HFFc6 (cell line): ENCODE data around the gene B3GAT1. TPM values are rescaled to one million over a fixed set of nuclear protein-coding genes. Genes with fewer than 3 reads are reported as not detected.

Source experiments
- DNase-seq: peaks from one replicate; pipeline ENCODE4 v3.0.0-alpha.2; 2018
- H3K27ac Mint-ChIP-seq: 2 replicates; pipeline ENCODE4 v1.8.0; 2020; ENCODE audit warnings: mild to moderate bottlenecking, mixed read lengths
- H3K27me3 Mint-ChIP-seq: 2 replicates; pipeline ENCODE4 v1.8.0; 2021; ENCODE audit warnings: mild to moderate bottlenecking, moderate library complexity, mixed read lengths; ENCODE audit not compliant: insufficient read depth
- H3K36me3 Mint-ChIP-seq: 2 replicates; pipeline ENCODE4 v1.8.0; 2021; ENCODE audit warnings: low read depth, mixed read lengths
- H3K4me1 Mint-ChIP-seq: 2 replicates; pipeline ENCODE4 v1.8.0; 2020; ENCODE audit warnings: low read depth, mixed read lengths
- H3K4me3 Mint-ChIP-seq: 2 replicates; pipeline ENCODE4 v1.8.0; 2020; ENCODE audit warnings: mild to moderate bottlenecking, moderate library complexity, mixed read lengths
- H3K9me3 Mint-ChIP-seq: 2 replicates; pipeline ENCODE4 v1.8.0; 2020; ENCODE audit warnings: mild to moderate bottlenecking, mixed read lengths
- total RNA-seq, 6 experiments: library from RNA; stranded (reverse); fragmentation: NEBNext Ultra II Directional; extraction: Animal tissue kit (Norgen Biotek cat#: 25700); gene quantifications; 2 replicates in 1 of 6; 3 replicates in 5 of 6; pipeline ENCODE4 v1.2.3, GENCODE V29; 2021
- TF ChIP-seq, protein P1 (sequence below): fragments of 200-600 bp; sonication (generic); IDR thresholded peaks from 2 replicates; pipeline ENCODE4 v1.5.0; 2021; ENCODE audit warnings: antibody characterized with exemption, mild to moderate bottlenecking

Gene B3GAT1
- total RNA-seq, 6 experiments from 2014 or later: not detected

DNA sequence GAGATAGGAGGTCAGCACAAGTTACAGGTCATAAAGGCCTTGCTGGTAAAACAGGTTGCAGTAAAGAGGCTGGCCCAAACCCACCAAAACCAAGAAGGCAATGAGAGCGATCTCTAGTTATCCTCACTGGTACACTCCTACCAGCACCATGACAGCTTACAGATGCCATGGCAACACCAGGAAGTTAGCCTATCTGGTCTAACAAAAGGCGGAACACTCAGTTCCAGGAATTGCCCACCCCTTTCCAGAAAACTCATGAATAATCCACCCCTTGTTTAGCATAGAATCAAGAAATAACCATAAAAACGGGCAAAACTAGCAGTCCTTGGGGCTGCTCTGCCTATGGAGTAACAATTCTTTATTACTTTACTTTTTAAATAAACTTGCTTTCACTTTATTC lies 43.5 kb upstream of the B3GAT1 start:
- H3K4me3 Mint-ChIP-seq: no peak overlapping the region
- DNase-seq: no peak
- peaks cover 79% of the 10 kb centered on the region for H3K9me3 Mint-ChIP-seq
- no peaks in the 10 kb centered on the region for H3K4me1 Mint-ChIP-seq
- TF ChIP-seq, protein P1, sequence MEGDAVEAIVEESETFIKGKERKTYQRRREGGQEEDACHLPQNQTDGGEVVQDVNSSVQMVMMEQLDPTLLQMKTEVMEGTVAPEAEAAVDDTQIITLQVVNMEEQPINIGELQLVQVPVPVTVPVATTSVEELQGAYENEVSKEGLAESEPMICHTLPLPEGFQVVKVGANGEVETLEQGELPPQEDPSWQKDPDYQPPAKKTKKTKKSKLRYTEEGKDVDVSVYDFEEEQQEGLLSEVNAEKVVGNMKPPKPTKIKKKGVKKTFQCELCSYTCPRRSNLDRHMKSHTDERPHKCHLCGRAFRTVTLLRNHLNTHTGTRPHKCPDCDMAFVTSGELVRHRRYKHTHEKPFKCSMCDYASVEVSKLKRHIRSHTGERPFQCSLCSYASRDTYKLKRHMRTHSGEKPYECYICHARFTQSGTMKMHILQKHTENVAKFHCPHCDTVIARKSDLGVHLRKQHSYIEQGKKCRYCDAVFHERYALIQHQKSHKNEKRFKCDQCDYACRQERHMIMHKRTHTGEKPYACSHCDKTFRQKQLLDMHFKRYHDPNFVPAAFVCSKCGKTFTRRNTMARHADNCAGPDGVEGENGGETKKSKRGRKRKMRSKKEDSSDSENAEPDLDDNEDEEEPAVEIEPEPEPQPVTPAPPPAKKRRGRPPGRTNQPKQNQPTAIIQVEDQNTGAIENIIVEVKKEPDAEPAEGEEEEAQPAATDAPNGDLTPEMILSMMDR: no peak
- H3K27me3 Mint-ChIP-seq: peaks cover 6% of the 10 kb centered on the region
- no peak overlapping the region for H3K27ac Mint-ChIP-seq
- peaks cover 7% of the 10 kb centered on the region; the same call in 1 of the 2 replicates for H3K36me3 Mint-ChIP-seq

DNA sequence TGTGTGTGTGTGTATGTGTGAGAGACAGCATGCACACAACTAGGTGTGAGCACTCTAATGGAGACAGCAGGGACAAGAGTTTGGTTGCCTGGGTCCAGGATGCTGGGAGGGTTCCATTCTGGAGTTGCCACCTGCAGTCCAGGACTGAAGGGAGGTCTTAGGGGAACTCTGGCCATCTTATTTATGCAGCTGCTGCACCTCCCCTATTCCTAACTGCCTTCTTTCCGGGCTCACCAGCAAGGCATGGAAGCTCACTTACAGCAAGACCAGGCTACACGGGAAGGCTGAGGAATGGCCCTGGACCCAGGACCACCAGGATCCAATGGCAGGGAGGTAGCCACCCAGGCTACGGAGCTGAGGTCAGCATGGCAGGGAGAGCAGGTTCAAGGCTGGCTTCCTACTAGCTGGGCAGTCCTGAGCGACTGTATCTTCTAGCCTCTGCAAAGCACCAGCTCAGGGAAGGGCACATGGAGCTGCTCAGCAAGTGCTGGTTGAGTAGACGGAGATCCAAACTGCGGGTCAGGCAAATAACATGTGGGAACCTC lies 42.2 kb upstream of the B3GAT1 start:
- peaks cover 72% of the 10 kb centered on the region for H3K9me3 Mint-ChIP-seq
- no peak for DNase-seq
- H3K4me3 Mint-ChIP-seq: no peak overlapping the region
- H3K36me3 Mint-ChIP-seq: peaks cover 7% of the 10 kb centered on the region; the same call in 1 of the 2 replicates
- H3K4me1 Mint-ChIP-seq: no peaks in the 10 kb centered on the region
- TF ChIP-seq, protein P1: no peak
- peaks cover 6% of the 10 kb centered on the region for H3K27me3 Mint-ChIP-seq
- H3K27ac Mint-ChIP-seq: no peak overlapping the region

DNA sequence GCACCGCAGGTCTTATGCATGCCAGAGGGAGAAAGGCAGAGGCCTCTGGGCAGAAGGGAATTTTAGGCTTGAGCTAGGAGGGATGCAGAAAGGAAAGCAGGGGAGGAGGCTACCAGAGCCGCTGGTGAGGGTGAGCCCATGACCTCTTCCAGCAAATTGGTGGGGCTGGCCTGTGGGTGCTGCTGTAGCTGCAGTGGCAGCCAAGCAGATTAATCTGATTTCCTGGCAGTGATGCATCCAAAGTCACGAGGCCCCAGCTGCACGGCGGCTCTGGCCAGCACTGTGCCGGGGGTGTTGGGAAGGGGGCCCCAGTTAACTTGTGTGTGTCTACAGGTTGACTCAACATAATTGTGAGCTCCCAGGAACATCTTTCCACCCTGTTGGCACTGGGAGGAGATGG lies 41.4 kb upstream of the B3GAT1 start:
- Mint-ChIP-seq H3K9me3 (peaks cover 66% of the 10 kb centered on the region), H3K27ac (no peak overlapping the region), H3K4me1 (no peaks in the 10 kb centered on the region), H3K27me3 (peaks cover 4% of the 10 kb centered on the region), H3K36me3 (peaks cover 7% of the 10 kb centered on the region; the same call in 1 of the 2 replicates), H3K4me3 (no peak overlapping the region)
- TF ChIP-seq, protein P1: no peak
- no peak for DNase-seq

DNA sequence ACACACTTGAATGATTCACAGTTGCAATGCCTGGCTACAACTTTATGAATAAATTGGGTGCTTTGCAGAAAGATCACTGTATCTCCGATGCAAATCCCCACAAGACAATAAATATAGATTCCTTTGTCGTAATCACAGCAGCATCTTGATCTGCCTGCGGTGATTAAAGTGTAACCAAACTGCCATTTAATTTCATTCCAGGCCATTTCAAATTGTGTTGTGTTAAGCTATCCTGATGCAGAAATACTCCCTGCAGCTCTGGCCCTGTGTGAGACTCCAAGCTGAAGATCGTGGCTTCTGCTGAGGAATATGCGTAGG lies 40.8 kb upstream of the B3GAT1 start:
- peaks cover 4% of the 10 kb centered on the region for H3K27me3 Mint-ChIP-seq
- H3K36me3 Mint-ChIP-seq: peaks cover 7% of the 10 kb centered on the region; the same call in 1 of the 2 replicates
- TF ChIP-seq, protein P1: no peak
- peaks cover 65% of the 10 kb centered on the region for H3K9me3 Mint-ChIP-seq
- H3K4me1 Mint-ChIP-seq: no peaks in the 10 kb centered on the region
- no peak overlapping the region for H3K27ac Mint-ChIP-seq
- H3K4me3 Mint-ChIP-seq: no peak overlapping the region
- DNase-seq: no peak

DNA sequence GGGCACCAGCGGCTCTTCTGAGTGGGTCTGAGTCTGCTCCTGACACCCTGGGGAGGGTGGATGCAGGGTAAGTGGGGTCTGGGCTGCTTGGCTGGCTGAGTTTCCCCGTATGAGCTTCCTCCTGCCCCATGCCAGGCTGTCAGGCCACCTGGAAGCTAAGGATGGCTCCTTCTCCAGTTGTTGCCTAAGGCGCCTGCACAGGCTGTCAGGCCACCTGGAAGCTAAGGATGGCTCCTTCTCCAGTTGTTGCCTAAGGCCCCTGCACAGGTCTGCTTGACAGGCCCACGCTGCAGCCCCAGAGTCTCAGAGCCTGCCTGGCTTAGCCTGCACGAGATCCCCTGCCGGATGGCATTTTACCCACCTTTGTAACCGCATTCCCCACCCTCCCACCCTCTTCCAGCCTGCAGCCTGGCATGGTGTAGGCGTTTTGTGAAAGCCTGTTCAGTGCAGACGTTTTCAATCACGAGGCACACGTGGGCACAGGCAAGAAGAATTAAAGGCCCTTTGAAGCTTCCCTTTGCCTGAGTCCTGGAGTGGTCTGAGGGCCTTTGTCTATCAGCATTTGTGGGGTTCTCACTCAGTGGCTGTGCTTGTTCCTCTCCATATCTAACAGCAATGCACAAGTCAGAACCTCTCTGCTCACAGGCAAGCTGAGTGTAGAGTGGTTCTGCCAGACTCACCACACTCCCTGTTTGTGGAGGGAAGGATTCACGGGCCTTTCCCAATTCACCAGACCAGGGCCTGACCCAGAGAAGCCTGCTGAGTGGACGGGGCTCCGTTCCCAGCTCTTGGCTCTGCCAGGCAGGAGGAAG lies 40.2 kb upstream of the B3GAT1 start:
- H3K4me1 Mint-ChIP-seq: no peaks in the 10 kb centered on the region
- no peak overlapping the region for H3K27ac Mint-ChIP-seq
- TF ChIP-seq, protein P1: no peak
- peaks cover 65% of the 10 kb centered on the region for H3K9me3 Mint-ChIP-seq
- no peak overlapping the region for H3K4me3 Mint-ChIP-seq
- no peak for DNase-seq
- H3K27me3 Mint-ChIP-seq: peaks cover 4% of the 10 kb centered on the region
- peaks cover 7% of the 10 kb centered on the region; the same call in 1 of the 2 replicates for H3K36me3 Mint-ChIP-seq
